OCI-LY1 (cell line): Measurements from ENCODE around the gene GMDS.

Experiments used
- H2AFZ ChIP-seq: fragments of 200-600 bp; sonication (generic), shearing (Covaris generic); 2 replicates; pipeline ENCODE4 v1.6.0; 2014; ENCODE audit warnings: antibody characterized with exemption, mild to moderate bottlenecking, low read length
- H3F3A ChIP-seq: fragments of 200-600 bp; sonication (generic), shearing (Covaris generic); 2 replicates; pipeline ENCODE4 v1.6.0; 2014; ENCODE audit warnings: mild to moderate bottlenecking, antibody characterized with exemption, low read length, moderate library complexity; ENCODE audit not compliant: insufficient read depth
- H3K27ac ChIP-seq: fragments of 200-600 bp; sonication (generic); 2 replicates; pipeline ENCODE4 v1.5.1; 2014; ENCODE audit warnings: low read length, mixed run types, mild to moderate bottlenecking, low read depth; ENCODE audit not compliant: poor library complexity, severe bottlenecking
- H3K27me3 ChIP-seq: fragments of 200-600 bp; sonication (generic); 2 replicates; pipeline ENCODE4 v1.6.0; 2014; ENCODE audit warnings: antibody characterized with exemption, mild to moderate bottlenecking, low read length, moderate library complexity; ENCODE audit not compliant: insufficient read depth
- H3K36me3 ChIP-seq: fragments of 200-600 bp; sonication (generic); 2 replicates; pipeline ENCODE4 v1.6.1; 2014; ENCODE audit warnings: mild to moderate bottlenecking, antibody characterized with exemption, low read length, moderate library complexity, mixed read lengths; ENCODE audit not compliant: insufficient read depth
- H3K4me1 ChIP-seq: fragments of 200-600 bp; sonication (generic); 2 replicates; pipeline ENCODE4 v1.5.1; 2014; ENCODE audit warnings: mild to moderate bottlenecking, low read length, moderate library complexity; ENCODE audit not compliant: insufficient read depth, severe bottlenecking
- H3K4me2 ChIP-seq: fragments of 200-600 bp; sonication (generic), shearing (Covaris generic); 2 replicates; pipeline ENCODE4 v1.6.1; 2014; ENCODE audit warnings: low read length
- H3K4me3 ChIP-seq: fragments of 200-600 bp; sonication (generic); 2 replicates; pipeline ENCODE4 v1.5.1; 2014; ENCODE audit warnings: low read length, low read depth, mild to moderate bottlenecking, mixed read lengths; ENCODE audit not compliant: poor library complexity, severe bottlenecking
- H3K79me2 ChIP-seq: fragments of 200-600 bp; shearing (Covaris generic); 2 replicates; pipeline ENCODE4 v1.6.1; 2016; ENCODE audit warnings: mixed run types, low read length, mixed read lengths; ENCODE audit not compliant: insufficient read depth
- H3K9ac ChIP-seq: fragments of 200-600 bp; sonication (generic), shearing (Covaris generic); 2 replicates; pipeline ENCODE4 v1.6.1; 2014; ENCODE audit warnings: mild to moderate bottlenecking, low read length, mixed read lengths
- H3K9me2 ChIP-seq: fragments of 200-600 bp; sonication (generic), shearing (Covaris generic); 2 replicates; pipeline ENCODE4 v1.6.1; 2014; ENCODE audit warnings: low read depth, mild to moderate bottlenecking, low read length, mixed read lengths
- H3K9me3 ChIP-seq: fragments of 200-600 bp; shearing (Covaris generic); 2 replicates; pipeline ENCODE4 v1.6.1; 2014; ENCODE audit warnings: low read length, mixed read lengths
- H4K20me1 ChIP-seq: fragments of 200-600 bp; sonication (generic), shearing (Covaris generic); 2 replicates; pipeline ENCODE4 v1.6.0; 2016; ENCODE audit warnings: mild to moderate bottlenecking, low read length; ENCODE audit not compliant: insufficient read depth
- EZH2 ChIP-seq: fragments of 200-600 bp; sonication (generic), shearing (Covaris generic); IDR thresholded peaks from 2 replicates; pipeline ENCODE4 v1.8.0; 2017; ENCODE audit warnings: borderline replicate concordance, mixed run types, mild to moderate bottlenecking, antibody characterized with exemption, low read length, moderate library complexity, mixed read lengths
- TF ChIP-seq, protein P1 (sequence below): fragments of 200-600 bp; sonication (generic), shearing (Covaris generic); IDR thresholded peaks from 2 replicates; pipeline ENCODE4 v1.5.1; 2017; ENCODE audit warnings: mild to moderate bottlenecking, antibody characterized with exemption, low read length, moderate library complexity, mixed read lengths

GMDS gene

DNA sequence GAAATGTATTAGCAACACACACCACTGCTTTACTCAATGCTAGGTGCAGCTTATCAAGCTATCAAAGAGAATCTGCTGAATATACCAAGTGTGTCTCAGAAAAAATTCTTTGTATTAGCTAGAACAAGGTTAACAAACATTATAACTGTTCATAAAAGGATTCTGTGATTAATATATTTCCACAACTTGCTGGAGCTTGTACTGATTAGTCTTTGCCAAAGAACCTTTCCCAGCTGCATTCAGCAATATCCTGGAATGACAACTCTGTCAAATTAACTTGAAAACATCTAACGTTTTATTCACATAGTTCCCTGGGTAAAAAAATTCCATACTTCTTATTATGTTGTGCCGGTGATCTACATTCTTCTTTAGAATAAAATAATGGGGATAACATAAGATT lies 383.0 kb downstream of the GMDS start:
- H3K9ac ChIP-seq = peak overlapping the region; percentile 21; the same call in 1 of the 2 replicates
- H3K9me3 ChIP-seq = no peaks in the 10 kb centered on the region
- H3K4me1 ChIP-seq = peaks cover 100% of the 10 kb centered on the region
- TF ChIP-seq EZH2 = no peak
- TF ChIP-seq, protein P1, sequence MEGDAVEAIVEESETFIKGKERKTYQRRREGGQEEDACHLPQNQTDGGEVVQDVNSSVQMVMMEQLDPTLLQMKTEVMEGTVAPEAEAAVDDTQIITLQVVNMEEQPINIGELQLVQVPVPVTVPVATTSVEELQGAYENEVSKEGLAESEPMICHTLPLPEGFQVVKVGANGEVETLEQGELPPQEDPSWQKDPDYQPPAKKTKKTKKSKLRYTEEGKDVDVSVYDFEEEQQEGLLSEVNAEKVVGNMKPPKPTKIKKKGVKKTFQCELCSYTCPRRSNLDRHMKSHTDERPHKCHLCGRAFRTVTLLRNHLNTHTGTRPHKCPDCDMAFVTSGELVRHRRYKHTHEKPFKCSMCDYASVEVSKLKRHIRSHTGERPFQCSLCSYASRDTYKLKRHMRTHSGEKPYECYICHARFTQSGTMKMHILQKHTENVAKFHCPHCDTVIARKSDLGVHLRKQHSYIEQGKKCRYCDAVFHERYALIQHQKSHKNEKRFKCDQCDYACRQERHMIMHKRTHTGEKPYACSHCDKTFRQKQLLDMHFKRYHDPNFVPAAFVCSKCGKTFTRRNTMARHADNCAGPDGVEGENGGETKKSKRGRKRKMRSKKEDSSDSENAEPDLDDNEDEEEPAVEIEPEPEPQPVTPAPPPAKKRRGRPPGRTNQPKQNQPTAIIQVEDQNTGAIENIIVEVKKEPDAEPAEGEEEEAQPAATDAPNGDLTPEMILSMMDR = no peak
- no peaks in the 10 kb centered on the region for H3K27me3 ChIP-seq
- H3K4me2 ChIP-seq = no peak overlapping the region
- H3K36me3 ChIP-seq = no peaks in the 10 kb centered on the region
- H3K9me2 ChIP-seq = no peaks in the 10 kb centered on the region
- no peak overlapping the region for H2AFZ ChIP-seq
- H3F3A ChIP-seq = 0 out of 2 replicates have a peak, but pooled peaks cover 6% of the 10 kb centered on the region
- no peak overlapping the region for H3K4me3 ChIP-seq
- no peaks in the 10 kb centered on the region for H3K79me2 ChIP-seq
- H3K27ac ChIP-seq = peak overlapping the region; percentile 99
- H4K20me1 ChIP-seq = no peaks in the 10 kb centered on the region

DNA sequence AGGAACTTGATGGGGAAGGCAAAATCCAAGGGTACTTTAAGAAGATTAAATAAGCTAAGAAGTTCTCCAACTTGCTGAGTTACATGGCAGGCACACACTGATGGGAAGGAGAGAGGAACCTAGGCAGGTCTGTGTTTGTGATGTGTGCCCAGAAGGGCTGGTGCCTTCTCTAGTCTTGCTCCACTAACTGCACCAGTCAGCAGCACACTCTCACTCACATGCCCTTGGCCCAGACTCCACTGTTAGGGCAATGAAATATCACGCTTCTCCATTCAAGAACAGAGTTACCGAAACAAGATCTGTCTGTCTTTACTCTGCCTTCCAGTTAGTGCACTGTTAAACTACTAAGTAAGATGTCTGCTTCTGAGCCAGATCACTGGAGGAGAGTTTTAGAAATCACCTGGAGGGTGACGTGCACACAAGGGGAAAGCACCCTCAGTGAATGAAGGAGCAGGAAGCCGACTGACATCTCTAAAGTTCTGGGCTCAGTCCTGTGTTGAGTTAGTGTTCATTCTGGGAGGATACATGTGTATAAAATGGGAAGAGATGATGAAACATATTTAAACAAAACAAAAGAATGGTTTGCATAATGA lies 384.6 kb downstream of the GMDS start:
- H3K27me3 ChIP-seq = no peaks in the 10 kb centered on the region
- H3F3A ChIP-seq = 0 out of 2 replicates have a peak, but pooled peaks cover 6% of the 10 kb centered on the region
- H4K20me1 ChIP-seq = no peaks in the 10 kb centered on the region
- peak overlapping the region; percentile 99 for H3K27ac ChIP-seq
- H3K79me2 ChIP-seq = no peaks in the 10 kb centered on the region
- H3K4me1 ChIP-seq = peaks cover 100% of the 10 kb centered on the region
- H3K36me3 ChIP-seq = no peaks in the 10 kb centered on the region
- no peaks in the 10 kb centered on the region for H3K9me3 ChIP-seq
- H3K4me3 ChIP-seq = peak overlapping the region; percentile 32
- H2AFZ ChIP-seq = peak overlapping the region; percentile 18; the same call in 1 of the 2 replicates
- no peaks in the 10 kb centered on the region for H3K9me2 ChIP-seq
- TF ChIP-seq, protein P1 = no peak
- no peak for TF ChIP-seq EZH2
- H3K4me2 ChIP-seq = peak overlapping the region; percentile 62
- peak overlapping the region; percentile 70 for H3K9ac ChIP-seq

DNA sequence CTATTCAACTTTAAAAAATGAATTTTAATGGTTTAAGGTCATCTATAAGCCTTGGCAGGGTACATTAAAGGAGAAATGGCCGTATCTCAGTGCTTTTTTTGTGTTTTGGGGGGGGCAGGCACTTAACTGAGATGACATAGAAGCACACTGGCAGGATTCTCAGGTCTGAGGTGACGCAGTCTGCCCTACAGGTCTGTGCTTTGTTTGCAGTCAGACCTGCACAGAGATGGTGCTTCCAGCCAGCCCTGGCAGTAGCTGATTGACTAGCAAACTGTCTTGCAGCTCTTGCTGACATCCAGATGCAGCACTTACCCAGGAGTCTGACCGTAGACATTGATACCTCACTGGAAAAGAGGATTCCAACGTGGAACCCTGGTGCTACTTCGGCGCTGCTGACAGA lies 386.5 kb downstream of the GMDS start:
- Histone ChIP-seq H3K4me3 (peak overlapping the region; percentile 36), H3K9ac (peak overlapping the region; percentile 66), H2AFZ (no peak overlapping the region), H3K9me3 (no peaks in the 10 kb centered on the region), H3K27me3 (no peaks in the 10 kb centered on the region), H3K79me2 (no peaks in the 10 kb centered on the region), H4K20me1 (no peaks in the 10 kb centered on the region), H3K36me3 (no peaks in the 10 kb centered on the region), H3K27ac (peak overlapping the region; percentile 99), H3K4me2 (peak overlapping the region; percentile 71), H3F3A (0 out of 2 replicates have a peak, but pooled peaks cover 6% of the 10 kb centered on the region), H3K9me2 (no peaks in the 10 kb centered on the region), H3K4me1 (peaks cover 100% of the 10 kb centered on the region)
- TF ChIP-seq, protein P1 = no peak
- TF ChIP-seq EZH2 = no peak
